ENCODE data around the gene CNGB1. TPM values are rescaled to one million over a fixed set of nuclear protein-coding genes. Genes with fewer than 3 reads are reported as not detected.

Gene CNGB1
- not detected in 2 replicates for polyA plus RNA-seq

DNA sequence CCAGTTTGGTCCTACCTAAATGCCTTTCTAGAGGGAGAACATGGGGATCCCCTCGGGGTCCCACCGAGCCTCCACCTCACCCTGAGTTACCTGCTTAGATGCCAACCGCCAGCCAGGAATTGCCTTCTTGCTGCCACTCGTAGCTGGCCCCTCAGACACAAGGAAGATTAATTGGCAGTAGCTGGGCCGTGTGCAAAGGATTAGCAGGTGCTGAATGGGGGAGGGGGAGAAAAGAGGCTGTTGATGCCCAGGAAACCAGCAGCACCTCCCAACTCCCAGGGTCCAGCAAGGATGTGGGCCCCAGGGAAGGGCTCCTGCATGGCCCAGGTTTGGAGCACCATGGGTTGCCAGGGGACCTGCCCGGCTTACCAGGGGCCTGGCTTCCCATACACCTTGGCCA is at the start of gene CNGB1:
Gene CNGB1 (minus strand): TSS at position 159 of the 400 bp plus-strand sequence. CDS start 3,842 bp downstream, outside the sequence.

GRCh38 chr16:58000706-58001676 is 30.1 kb upstream of the CNGB1 start, which contains the start of gene USB1:
USB1 (plus strand) TSS chr16:58001407; CDS start chr16:58001484, 77 bp downstream.

GRCh38 chr16:57999971-58000705 is 29.2 kb upstream of the CNGB1 start, which contains the start of gene ZNF319:
ZNF319 (minus strand) TSS chr16:58000672; CDS start chr16:57998265, 2,407 bp downstream.

Other genes starting within 250 kb of the CNGB1 start
- gene KATNB1, start 235.4 kb downstream of the CNGB1 start, polyA plus RNA-seq, result 2.0 and 2.1 TPM in 2 replicates
- 0.40 TPM in 1 of 2 replicates, not detected in the other for gene KIFC3, start 168.6 kb downstream of the CNGB1 start, polyA plus RNA-seq
- 0.60 and 0.82 TPM in 2 replicates for gene ZNF319, start 29.5 kb upstream of the CNGB1 start, polyA plus RNA-seq
- 1.2 and 4.5 TPM in 2 replicates for gene USB1, start 30.3 kb upstream of the CNGB1 start, polyA plus RNA-seq
- gene MMP15, start 54.6 kb upstream of the CNGB1 start, polyA plus RNA-seq, result 1.7 and 4.4 TPM in 2 replicates
- 77.1 and 87.5 TPM in 2 replicates for gene CFAP20, start 158.3 kb upstream of the CNGB1 start, polyA plus RNA-seq
- 17.0 and 20.5 TPM in 2 replicates for gene CSNK2A2, start 227.0 kb upstream of the CNGB1 start, polyA plus RNA-seq

All from Purkinje cell (primary cell).